DOHH2 (cell line): ENCODE measurements around the gene UBASH3B.

Experiments
- CTCF ChIP-seq: fragments of 200-600 bp; sonication (generic); IDR thresholded peaks from one replicate; pipeline ENCODE4 v1.5.1; 2014; ENCODE audit warnings: antibody characterized with exemption, mild to moderate bottlenecking, low read depth, low read length; ENCODE audit not compliant: poor library complexity, severe bottlenecking
- EZH2phosphoT487 ChIP-seq: fragments of 200-600 bp; sonication (generic); IDR thresholded peaks from 2 replicates; pipeline ENCODE4 v1.6.1; 2017; ENCODE audit warnings: borderline replicate concordance, mild to moderate bottlenecking, antibody characterized with exemption, low read length, moderate library complexity, mixed read lengths

DNA sequence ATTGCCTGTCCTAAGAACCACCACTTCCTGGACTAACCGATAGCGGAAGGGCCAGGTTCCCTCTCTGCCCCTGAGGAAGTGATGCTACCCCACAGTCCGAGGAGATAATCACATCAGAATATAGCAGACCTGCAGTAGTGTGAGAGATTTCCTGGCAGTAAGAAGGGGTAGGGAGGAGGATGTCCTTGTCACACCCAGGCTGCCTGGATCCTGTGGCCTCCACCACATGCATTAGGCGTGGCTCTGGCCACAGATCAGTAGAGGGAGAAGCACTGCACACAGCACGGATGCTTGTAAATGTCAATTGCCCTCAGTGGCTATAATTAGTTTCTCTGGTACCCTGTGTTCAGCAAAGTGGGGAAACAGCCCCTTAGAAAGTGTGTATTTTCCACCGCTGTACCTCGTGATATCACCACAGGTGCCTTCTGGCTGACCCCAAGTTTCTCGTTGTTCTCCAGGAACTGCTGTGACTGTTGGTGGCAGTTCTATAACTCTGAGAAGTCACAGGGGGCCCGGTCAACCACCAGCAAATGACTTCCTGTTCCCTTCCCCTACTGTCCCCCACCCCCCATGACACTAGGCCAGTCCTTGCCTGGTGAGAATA, 61.8 kb downstream of the UBASH3B start:
- TF ChIP-seq CTCF (no peak), EZH2phosphoT487 (no peak)
